Dermis blood vessel endothelial cell (primary cell): ENCODE results near the gene ST6GAL2. TPM values are rescaled to one million over a fixed set of nuclear protein-coding genes. Genes with fewer than 3 reads are reported as not detected.

Experiments used
- DNase-seq: peaks from one replicate; pipeline ENCODE4 v3.0.0; 2010
- total RNA-seq: library from RNA; depleted of rRNA; stranded (reverse); fragments of >200 nt; gene quantifications from 2 replicates; pipeline ENCODE4 v1.2.3, GENCODE V29; 2014

Gene ST6GAL2
- total RNA-seq, 1 donor from 2014 or later, result not detected

DNA sequence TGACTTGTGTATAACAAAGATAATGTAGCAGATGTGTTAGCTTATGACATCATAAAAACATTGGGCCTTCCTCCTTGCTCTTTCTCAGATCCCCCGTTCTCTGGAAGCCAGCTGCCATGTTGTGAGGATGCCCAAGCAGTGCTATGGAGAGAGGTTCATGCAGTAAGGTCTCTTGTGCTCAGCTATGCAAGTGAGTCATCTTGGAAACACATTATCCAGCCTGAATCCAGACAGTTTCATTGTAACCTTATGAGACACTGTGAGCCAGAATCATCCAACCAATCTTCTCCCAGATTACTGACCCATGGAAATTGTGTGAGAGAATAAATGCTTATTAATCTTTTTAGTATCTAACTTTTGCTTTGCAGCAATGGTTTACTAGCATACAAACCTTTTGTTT is 60.8 kb downstream of the ST6GAL2 start:
- no peak for DNase-seq

DNA sequence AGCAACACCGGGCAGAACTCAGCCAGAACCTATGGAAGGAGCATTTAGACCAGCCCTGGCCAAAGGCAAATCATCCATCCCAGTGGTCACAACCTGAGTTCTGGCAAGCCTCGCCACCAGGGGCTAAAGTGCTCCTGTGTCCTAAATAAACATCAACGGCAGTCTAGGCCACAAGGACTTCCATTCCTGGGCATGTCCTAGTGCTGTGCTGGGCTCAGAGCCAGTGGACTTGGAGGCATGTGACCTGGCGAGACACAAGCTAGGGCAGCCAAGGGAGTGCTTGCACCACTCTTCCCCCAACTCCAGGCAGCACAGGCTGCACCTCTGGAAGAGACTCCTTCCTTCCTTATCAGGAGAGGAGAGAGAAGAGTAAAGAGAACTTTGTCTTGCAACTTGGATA is 69.0 kb downstream of the ST6GAL2 start:
- no peak for DNase-seq

DNA sequence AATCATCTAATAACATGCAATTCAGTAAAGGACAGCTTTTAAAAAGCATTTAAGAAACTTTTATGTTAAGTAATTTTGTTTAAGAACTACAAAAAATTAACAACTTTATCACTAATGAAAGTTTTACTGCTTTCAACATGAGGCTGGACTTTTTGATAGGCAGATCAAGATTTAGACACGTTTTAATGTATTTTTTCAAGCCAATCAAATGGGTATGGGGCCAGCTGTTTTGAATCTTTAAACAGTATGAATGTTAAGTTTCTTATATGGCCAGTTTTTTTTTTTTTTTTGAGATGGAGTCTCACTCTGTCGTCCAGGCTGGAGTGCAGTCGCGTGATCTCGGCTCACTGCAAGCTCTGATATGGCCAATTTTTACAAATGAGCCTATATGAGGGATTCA is 73.1 kb downstream of the ST6GAL2 start:
- DNase-seq, result no peak

DNA sequence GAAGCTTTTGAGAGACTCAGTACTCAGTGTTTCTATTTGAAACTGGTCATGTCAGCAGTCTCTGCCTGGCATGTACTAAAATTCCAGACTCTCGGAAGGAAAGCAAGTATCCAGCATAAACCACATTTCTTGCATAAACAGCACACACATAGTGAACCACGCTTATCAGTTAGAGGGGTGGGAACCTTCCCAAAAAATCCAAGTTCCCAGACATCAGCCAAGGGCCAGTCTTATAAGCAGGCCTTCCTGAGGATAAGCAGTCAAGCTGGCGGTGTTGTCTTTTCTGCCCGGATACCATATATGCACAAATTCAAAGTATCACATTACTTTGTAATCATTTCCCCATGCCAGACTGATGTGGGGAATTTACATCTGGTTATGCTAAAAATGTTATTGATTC is 73.6 kb downstream of the ST6GAL2 start:
- DNase-seq, result no peak

DNA sequence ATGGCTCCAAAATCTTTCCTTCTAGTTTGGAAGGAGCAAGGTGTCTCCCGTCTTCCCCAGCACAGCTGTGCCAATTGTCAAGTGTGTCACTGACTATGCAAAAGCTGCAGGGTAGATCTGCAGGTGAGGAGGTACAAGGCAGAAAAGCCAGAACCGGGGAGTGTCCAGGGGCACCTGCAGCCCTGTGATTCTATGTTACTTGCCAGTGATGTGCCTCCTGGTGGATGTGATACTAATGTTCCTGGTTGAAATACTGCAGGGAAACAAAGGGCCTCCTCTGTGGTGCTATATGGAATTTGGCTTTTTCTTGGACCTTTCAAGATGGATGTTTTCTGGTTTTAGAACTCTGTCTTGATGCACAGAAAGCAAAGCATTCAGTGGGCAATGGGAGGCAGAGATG is 80.3 kb downstream of the ST6GAL2 start:
- no peak for DNase-seq

GRCh38 chr2:106804161-106804560 is 81.8 kb downstream of the ST6GAL2 start:
- no peak for DNase-seq

- DNase-seq, result no peak
Observed at GRCh38 chr2:106800976-106801655, 84.9 kb downstream of the ST6GAL2 start.

- DNase-seq, result no peak
Observed at GRCh38 chr2:106800180-106800579, 85.8 kb downstream of the ST6GAL2 start.

DNA sequence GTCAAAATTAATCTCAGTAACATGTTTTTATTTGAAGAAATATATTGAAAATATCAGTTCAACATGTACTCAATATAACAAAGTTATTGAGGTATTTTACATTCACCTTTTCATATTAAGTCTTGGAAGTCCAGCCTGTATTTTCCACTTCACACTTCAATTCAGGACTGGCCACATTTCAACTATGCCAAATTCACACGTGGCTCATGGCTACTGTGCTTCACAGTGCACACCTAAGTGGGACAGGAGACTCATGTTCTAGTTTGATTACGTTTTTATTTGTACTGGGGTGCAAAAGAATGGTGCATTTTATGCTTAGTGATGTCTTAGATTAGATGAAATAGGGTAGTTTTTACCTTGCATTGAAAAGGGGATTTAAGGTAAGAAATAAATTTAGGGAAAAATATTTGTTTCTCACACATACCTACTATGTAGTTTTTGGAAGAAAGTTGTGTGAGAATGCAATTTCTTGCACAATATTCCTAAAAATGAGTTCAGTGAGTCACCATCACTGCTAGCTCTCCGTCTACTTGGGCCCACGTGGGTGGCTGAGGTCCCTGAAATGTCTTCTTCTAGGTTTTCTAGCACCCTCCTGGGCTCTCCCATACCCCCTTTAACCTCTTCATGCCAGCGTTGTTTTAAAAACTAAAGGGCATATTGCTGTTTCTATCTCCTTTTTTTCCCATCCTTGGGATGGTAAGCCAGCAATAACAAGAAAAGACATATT is 87.0 kb downstream of the ST6GAL2 start:
- DNase-seq, result no peak

GRCh38 chr2:106797494-106797893 is 88.5 kb downstream of the ST6GAL2 start:
- no peak for DNase-seq

DNA sequence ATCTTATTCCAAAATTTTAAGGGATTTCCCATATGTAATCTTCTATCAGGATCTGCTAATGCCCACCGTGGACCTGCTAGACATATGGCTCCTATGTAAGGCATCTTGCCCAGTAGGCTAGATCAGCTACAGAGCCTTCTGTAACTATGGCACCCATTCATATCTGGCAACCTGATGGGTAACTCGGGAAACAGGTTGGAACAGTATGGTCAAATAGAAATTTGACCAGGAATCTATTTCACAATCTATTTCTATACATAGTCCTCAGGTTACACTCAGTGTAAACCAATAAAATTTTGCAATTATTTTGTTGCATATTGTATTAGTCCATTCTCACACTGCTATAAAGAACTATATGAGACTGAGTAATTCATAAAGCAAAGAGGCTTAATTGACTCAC is 93.3 kb downstream of the ST6GAL2 start:
- no peak for DNase-seq

DNA sequence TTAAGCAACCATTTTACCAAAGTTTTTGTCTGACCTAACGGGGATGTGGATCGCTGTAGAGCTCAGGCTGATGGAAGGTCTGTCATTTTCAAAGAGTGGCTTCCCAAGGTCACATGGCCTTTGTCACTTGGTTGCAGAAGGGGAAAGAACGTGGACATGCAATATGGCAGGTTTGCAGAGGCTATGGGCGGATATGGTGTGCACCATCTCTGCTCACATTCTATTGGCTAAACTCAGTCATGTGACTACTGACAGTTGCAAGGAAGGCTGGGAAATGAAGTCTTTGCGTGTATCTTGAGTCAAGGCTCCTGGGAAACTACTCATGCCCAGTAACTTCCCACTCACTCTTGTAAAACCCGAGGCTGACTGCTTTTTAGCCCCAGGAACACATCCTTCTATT is 96.8 kb downstream of the ST6GAL2 start:
- DNase-seq, result no peak

- DNase-seq, result no peak
Observed at GRCh38 chr2:106782681-106783080, 103.3 kb downstream of the ST6GAL2 start.

- DNase-seq, result no peak
Observed at GRCh38 chr2:106781196-106781595, 104.8 kb downstream of the ST6GAL2 start.

GRCh38 chr2:106771811-106772210 is 114.2 kb downstream of the ST6GAL2 start:
- no peak for DNase-seq

GRCh38 chr2:106770986-106771385 is 115.0 kb downstream of the ST6GAL2 start:
- no peak for DNase-seq

DNA sequence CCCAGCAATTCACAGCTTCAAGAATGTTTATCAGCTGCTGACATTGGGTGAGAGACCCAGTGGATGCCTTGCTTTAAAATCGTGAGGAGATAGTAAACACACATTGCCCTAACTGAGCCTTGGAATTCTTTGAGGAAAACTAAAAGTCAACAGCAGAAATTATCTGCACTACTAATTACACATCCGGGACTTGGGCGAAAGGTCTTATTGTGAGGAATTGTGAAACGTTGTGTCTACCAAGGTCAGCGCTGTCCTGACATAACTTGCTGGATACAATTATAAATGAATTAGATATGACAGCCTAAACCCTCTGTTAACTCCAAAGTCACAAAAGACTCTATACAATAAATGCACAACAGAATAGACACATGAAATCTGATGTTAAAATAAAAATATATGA is 121.4 kb downstream of the ST6GAL2 start:
- no peak for DNase-seq

DNA sequence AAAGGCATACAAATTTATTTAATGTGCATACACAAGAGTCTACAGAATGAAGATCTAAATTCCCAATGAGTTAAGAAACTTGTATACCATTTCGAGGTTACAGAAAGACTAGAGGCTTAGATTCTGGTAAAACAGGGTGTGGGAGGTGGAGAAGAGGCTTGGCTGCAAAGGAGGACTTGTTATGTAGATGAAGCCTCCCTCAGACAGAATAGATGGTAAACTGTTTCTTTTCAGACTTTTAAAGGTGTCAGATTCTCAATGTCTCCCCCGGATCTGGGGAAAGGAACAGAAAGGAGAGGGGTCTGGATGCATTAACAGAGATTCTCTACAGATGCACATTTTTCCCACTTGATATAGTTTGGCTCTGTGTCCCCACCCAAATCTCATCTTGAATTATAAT is 126.0 kb downstream of the ST6GAL2 start:
- DNase-seq, result no peak

DNA sequence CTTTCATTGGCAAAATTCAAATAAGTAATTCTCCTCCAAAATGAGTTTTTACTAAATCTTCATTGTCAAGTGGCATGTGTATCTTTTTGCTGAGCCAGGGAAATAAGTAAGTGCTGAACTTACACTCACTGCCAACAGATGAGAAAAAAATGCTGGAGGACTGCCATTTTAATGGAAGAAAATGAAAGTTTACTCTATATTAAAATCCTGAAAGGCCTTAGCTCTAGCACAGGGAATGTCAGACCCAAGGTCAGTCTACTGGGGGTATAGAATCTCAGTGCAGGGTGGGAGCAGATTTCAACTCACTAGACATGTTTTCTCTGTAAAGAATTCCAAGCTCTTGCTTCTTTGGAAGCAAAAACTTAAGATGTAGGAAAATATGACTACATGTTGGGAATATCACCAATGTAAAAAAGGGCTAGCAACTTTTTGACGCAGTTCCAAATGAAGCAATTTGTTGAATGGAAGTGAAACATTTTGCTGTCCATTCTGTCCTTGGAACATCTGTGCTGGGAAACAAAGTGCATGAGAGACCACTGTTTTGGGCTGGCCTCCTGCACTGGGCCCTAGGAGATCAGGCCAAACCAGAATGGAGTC is 127.0 kb downstream of the ST6GAL2 start:
- no peak for DNase-seq
